Stomach (tissue), 9 donors: ENCODE data around the gene PHF21B. TPM values are rescaled to one million over a fixed set of nuclear protein-coding genes. Genes with fewer than 3 reads are reported as not detected.
A peak's percentile ranks its signal among the peaks of the same experiment; 100 is the strongest.

Source experiments
- DNase-seq, 2 donors: peaks; one replicate each; pipeline versions ENCODE4 v3.0.0 to v3.0.0-alpha.2; 2013 to 2019
- H3K27ac ChIP-seq, 5 donors: fragments of 200-600 bp in 4 of 5; sonication (generic) in 4 of 5; one replicate each; pipeline ENCODE4 v1.5.1; 2013 to 2019; ENCODE audit warnings: mild to moderate bottlenecking in 1 of 5, moderate library complexity in 1 of 5
- H3K27me3 ChIP-seq, 3 donors: fragments of 200-600 bp; sonication (generic); one replicate each; pipeline ENCODE4 v1.5.1; 2017 to 2019; ENCODE audit warnings: mixed run types in 1 of 3
- H3K36me3 ChIP-seq, 4 donors: fragments of 200-600 bp; sonication (generic); 1 replicate in 3 of 4; 2 replicates in 1 of 4; pipeline ENCODE4 v1.5.1; 2016 to 2019
- H3K4me1 ChIP-seq, 4 donors: fragments of 200-600 bp; sonication (generic); one replicate each; pipeline ENCODE4 v1.5.1; 2016 to 2019
- H3K4me3 ChIP-seq, 4 donors: fragments of 200-600 bp; sonication (generic) in 3 of 4; one replicate each; pipeline ENCODE4 v1.5.1; 2016 to 2019; ENCODE audit warnings: mild to moderate bottlenecking in 1 of 4
- H3K9me3 ChIP-seq, 4 donors: fragments of 200-600 bp; sonication (generic); one replicate each; pipeline ENCODE4 v1.5.1; 2016 to 2019
- CTCF ChIP-seq, 7 experiments: fragments of 450-650 bp in 4 of 7; fragments of 200-600 bp in 3 of 7; sonication (generic) in 3 of 7; IDR thresholded peaks; one replicate each; pipeline ENCODE4 v1.5.1; 2016 to 2019; ENCODE audit warnings: antibody characterized with exemption in 7 of 7, control low read depth in 2 of 7, mild to moderate bottlenecking in 1 of 7
- EP300 ChIP-seq: sonication (generic); formaldehyde crosslinking; IDR thresholded peaks from one replicate; pipeline ENCODE4 v1.6.1; 2017; ENCODE audit warnings: antibody characterized with exemption
- POLR2A ChIP-seq, 4 donors: fragments of 450-650 bp; IDR thresholded peaks; one replicate each; pipeline ENCODE4 v1.6.1; 2016; ENCODE audit warnings: antibody characterized with exemption in 4 of 4, control low read depth in 2 of 4, mild to moderate bottlenecking in 1 of 4, moderate library complexity in 1 of 4
- POLR2AphosphoS5 ChIP-seq, 3 donors: sonication (generic); formaldehyde crosslinking; IDR thresholded peaks; one replicate each; pipeline ENCODE4 v1.6.1; 2016; ENCODE audit warnings: antibody characterized with exemption in 3 of 3
- WGBS, 5 donors: extraction: QIAGEN DNeasy Blood & Tissue Kit in 3 of 5; methylation state at CpG; one replicate each; pipeline versions ENCODE4 v1.1.5 to v1.1.7; 2013 to 2018; 5-methylcytosine and 5-hydroxymethylcytosine counted together
- intact Hi-C: fragments of 100-400 bp; cut with DNase I; formaldehyde crosslinking; loops from one replicate; pipeline ENCODE4 v1.15.1; 2023; ENCODE audit warnings: low total_unique reads
- polyA plus RNA-seq, 3 donors: library from polyadenylated mRNA; stranded (reverse); fragments of 200-250 nt; gene quantifications; one replicate each; pipeline ENCODE4 v1.2.3, GENCODE V29; 2013
- total RNA-seq, 5 donors: library from RNA; depleted of rRNA; stranded (reverse); fragments of >200 nt; gene quantifications; one replicate each; pipeline versions ENCODE4 v1.1.0 to v1.2.3, GENCODE V29; 2014 to 2016
- donor health status: healthy with polysubstance abuse.
- donor health status: Bipolar disorder and iron deficiency.
- donor health status: healthy.

Gene PHF21B
- total and polyA plus RNA-seq, 8 donors: 0.12 to 0.45 (median 0.26) TPM; not detected in 4

DNA sequence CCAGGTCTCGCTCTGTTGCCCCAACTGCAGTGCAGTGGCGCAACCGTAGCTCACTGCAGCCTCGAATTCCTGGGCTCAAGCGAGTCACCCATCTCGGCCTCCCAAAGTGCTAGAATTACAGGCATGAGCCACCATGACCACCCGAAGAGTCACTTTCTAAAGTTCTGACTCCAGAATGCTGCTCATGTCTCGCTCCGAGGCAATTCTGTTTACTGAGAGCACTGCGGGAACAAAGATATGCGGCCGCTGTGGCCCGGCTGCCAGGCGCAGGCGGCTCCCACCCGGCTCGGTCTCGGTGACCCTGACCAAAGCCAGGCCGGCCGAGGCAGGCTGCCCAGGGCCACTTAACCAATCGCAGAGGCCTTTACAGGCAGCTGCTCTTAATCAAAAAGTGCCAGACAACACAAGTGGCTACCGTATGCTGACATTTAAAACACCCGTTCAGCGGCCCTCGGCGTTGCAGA lies 78.7 kb downstream of the PHF21B start:
- Histone ChIP-seq H3K36me3 (no peaks in the 10 kb centered on the region), H3K9me3 (no peaks in the 10 kb centered on the region), H3K27me3 (peaks cover 0 to 21% (median 0%) of the 10 kb centered on the region in 3 donors), H3K4me1 (peaks cover 0 to 13% (median 0%) of the 10 kb centered on the region in 4 donors), H3K27ac (peak overlapping the region in 1 of 5 donors; percentile 12), H3K4me3 (no peak overlapping the region)
- no peak for TF ChIP-seq POLR2A (IDR thresholded peaks at IDR 0.05)
- no peak for TF ChIP-seq CTCF (IDR thresholded peaks at IDR 0.05)
- TF ChIP-seq POLR2AphosphoS5 (IDR thresholded peaks at IDR 0.05): no peak
- 25 to 46% (median 31%) methylated on average over 15 to 26 of the region's 26 CpGs for WGBS, 5 donors
- peak in 1 of 2 donors; percentile 68 for DNase-seq
- intact Hi-C loops: no loop called here

DNA sequence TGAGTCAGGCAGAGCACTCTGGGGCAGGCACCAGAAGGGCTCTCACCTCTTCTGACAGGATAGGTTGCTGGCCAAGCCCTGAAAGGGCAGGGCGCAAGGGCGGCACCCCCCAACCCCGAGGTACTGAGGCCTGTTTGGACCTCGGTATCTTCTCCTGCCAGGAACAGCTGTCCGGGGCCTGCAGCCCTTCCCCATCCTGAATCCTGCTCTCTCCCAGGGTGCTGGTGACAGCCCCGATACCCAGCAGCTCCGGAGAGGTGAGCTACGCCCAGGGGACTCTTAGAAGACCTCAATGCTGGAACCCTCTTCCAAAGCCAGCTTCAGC lies 79.1 kb downstream of the PHF21B start:
- Histone ChIP-seq H3K4me1 (peaks cover 0 to 13% (median 0%) of the 10 kb centered on the region in 4 donors), H3K4me3 (no peak overlapping the region), H3K36me3 (no peaks in the 10 kb centered on the region), H3K27ac (peak overlapping the region in 1 of 5 donors; percentile 12), H3K9me3 (no peaks in the 10 kb centered on the region), H3K27me3 (peaks cover 0 to 24% (median 0%) of the 10 kb centered on the region in 3 donors)
- TF ChIP-seq CTCF (IDR thresholded peaks at IDR 0.05): no peak
- TF ChIP-seq EP300: no peak
- TF ChIP-seq POLR2A (IDR thresholded peaks at IDR 0.05): no peak
- no peak for TF ChIP-seq POLR2AphosphoS5 (IDR thresholded peaks at IDR 0.05)
- 80 to 91% (median 86%) methylated on average over 7 to 8 of the region's 8 CpGs for WGBS, 5 donors
- DNase-seq: no peak
- intact Hi-C loops: no loop called here

DNA sequence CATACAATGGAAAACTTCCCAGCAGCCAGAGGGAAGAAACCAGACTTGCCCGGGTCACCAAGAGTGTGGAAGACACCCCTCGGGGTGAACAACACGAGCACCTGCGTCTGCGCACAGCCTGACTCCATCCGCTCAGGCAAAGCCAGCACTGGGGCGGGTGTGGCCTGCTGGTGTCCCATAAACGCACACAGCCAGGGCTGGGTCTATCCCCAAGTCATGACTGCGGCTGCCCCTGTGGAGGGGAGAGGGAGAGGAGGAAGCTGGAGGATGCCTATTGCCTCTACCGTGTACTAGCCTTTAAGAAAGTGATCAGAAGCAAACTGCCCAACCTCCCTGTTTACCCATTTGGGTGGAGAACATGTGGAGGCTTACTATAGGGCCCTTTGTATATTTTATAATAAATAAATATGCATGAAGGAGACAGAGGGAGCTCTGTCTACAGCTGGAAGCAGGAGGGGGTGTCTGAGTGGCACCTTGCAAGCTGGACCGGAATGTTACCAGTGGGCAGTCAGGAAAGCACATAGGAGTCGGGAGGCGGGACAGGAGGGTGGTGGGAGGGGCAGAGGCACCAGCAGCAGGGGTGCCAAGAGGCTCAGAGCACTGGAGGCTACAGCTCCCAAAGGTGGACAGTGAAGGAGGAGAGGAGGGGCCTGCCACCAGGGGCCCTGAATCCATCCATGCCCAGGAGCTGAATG lies 79.6 kb downstream of the PHF21B start:
- Histone ChIP-seq H3K27ac (no peak overlapping the region), H3K36me3 (no peaks in the 10 kb centered on the region), H3K4me3 (no peak overlapping the region), H3K27me3 (peaks cover 0 to 24% (median 0%) of the 10 kb centered on the region in 3 donors), H3K9me3 (no peaks in the 10 kb centered on the region), H3K4me1 (peaks cover 0 to 13% (median 0%) of the 10 kb centered on the region in 4 donors)
- TF ChIP-seq POLR2A (IDR thresholded peaks at IDR 0.05): no peak
- no peak for TF ChIP-seq EP300
- TF ChIP-seq POLR2AphosphoS5 (IDR thresholded peaks at IDR 0.05): no peak
- no peak for TF ChIP-seq CTCF (IDR thresholded peaks at IDR 0.05)
- WGBS, 5 donors: 72 to 79% (median 75%) methylated on average over 13 of the region's 13 CpGs
- intact Hi-C loops: no loop called here
- no peak for DNase-seq

DNA sequence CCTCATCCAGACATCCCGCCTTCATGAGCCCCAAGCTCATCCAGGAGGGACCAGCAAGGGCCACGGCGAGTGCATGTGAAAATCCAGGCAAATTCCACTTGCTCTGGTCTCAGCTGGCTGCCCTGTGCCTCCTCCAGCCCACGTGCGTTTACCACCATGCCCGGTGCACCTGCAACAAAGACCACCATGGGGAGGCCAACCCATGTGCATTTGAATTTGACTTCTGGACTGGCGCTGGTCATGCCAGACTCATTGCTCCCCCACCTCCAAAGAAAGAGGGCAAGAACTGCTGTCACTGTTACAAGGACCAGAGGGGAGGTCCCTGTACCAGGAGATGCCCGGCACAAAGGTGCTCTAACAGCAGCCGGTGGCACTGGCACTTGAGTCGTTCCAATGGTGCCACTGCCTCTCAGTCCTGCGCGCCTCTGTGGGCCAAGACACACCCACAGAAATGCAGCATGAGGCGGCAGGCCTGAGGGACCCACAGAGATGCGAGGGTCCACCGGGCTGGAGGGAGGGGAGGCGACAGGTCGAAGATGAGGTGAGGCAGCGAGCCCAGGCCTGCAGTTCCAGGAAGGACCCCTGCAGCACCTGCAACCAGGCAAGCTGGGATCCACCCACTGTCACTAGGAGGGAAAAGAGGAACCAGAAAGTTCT lies 80.3 kb downstream of the PHF21B start:
- Histone ChIP-seq H3K4me3 (no peak overlapping the region), H3K4me1 (peaks cover 0 to 13% (median 0%) of the 10 kb centered on the region in 4 donors), H3K9me3 (peaks cover 0 to 4% (median 3%) of the 10 kb centered on the region in 4 donors), H3K27ac (no peak overlapping the region), H3K36me3 (no peaks in the 10 kb centered on the region), H3K27me3 (peaks cover 0 to 24% (median 0%) of the 10 kb centered on the region in 3 donors)
- WGBS, 5 donors: 85 to 94% (median 86%) methylated on average over 15 to 18 of the region's 18 CpGs
- no peak for TF ChIP-seq CTCF (IDR thresholded peaks at IDR 0.05)
- TF ChIP-seq POLR2AphosphoS5 (IDR thresholded peaks at IDR 0.05): no peak
- intact Hi-C loops: no loop called here
- no peak for DNase-seq
